GM19397 (cell line): ENCODE results near the gene BMAL2.

Source experiments
- ATAC-seq: cut with Tn5 transposase; IDR thresholded peaks from one replicate; pipeline ENCODE4 v1.9.1; 2021; ENCODE audit warnings: mild to moderate bottlenecking, moderate library complexity; ENCODE audit not compliant: unreplicated experiment

BMAL2 gene

DNA sequence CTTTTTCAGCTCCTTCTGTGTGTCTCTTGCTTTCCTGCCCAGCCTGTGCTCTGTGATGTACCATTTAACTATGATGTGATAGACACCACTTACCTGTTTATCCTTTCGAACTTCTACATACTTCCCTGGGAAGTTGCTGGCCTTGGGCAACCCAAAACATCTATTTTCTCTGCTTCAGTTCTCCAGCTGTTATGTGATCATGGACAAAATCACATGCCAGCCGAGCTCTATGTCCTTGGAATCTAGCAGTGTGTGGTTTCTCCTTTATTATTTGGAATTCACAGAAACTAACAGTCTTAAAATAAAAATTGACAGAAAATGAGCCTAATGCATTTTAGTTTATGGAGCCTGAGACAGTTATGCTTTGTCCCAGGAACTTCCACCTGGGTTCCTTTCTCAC, 22.9 kb downstream of the BMAL2 start:
- ATAC-seq: no peak

DNA sequence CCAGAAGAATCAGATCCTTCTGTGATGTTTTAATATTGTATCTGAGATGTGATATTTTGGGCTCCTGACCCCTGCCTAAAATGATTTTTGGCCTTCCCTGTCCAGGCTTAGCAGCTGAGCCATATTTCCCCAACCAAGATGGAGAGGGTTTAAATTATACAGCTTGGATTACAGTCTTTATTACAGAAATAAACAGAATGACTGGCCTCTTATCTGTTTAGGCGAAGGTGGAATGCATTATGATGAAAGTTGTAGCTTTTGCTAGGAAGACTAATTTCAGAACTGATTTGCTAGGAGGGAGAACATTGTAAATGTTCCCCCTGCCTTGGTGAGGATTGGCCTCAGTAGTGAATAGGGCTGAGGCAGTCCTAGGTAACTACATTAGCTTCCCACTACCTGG, 23.3 kb downstream of the BMAL2 start:
- no peak for ATAC-seq

DNA sequence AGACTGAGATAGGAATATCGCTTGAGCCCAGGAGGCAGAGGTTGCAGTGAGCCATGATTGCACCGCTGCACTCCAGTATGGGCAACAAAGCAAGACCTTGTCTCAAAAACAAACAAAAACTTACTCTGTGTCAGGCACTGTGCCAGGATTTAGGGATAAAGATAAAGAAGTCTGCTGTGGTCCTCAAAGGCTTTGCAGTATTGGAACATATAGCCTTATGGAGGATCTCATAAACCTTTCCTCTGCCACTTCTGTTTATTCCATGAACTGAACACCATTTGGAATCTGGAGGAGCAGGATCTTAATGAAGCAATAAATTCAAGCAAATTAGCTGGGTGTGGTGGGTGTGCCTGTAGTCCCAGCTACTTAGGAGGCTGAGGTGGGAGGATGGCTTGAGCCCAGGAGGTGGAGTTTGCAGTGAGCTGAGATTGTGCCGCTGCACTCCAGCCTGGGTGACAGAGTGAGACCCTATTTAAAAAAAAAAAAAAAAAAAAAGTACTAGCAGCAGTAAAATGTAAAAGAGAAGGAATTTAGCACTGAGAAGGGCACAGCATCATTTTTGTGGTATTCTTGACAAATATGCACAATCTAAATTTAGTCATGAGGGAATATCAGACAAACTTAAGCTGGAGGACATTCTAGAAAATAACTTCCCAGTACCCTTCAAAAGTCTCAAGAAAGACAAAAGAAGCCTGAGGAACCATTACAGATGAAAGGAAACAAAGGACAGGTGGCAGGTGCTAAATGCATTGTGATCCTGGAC, 27.1 kb downstream of the BMAL2 start:
- no peak for ATAC-seq

DNA sequence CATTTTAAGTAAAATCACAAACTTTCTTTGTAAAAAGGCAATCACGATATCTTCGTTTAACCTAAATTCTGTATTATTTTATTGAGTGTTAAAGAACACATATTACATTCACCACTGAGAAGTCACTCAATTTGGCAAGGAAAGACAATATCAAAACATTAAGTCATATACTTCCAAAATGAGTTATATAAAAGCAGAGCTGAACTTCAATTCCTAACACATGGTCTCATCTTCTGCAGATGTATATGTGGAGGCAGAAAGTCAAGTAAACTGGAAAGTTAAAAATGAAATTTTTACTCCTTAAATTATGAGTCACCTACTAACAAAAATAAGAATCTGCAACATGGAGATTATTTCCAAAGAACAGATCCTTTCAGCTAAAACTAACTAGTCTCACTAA, 28.7 kb downstream of the BMAL2 start:
- no peak for ATAC-seq

DNA sequence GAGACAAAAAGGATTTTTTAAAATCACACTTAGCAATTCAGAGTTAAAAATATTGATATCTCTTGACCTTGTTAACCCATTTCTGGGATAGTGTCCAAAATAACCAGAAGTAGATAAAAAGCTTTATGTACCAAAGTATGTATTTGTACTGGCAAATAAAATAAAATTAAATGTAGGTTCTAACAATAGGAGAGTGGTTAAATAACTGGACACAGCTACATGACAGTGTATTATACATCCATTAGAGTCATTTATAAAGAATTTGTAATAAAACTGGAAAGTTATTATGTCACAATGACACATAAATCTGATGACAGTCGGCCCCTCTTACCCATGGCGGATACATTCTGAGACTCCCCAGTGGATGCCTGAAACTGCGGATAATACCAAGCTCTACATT, 34.0 kb downstream of the BMAL2 start:
- ATAC-seq: no peak

DNA sequence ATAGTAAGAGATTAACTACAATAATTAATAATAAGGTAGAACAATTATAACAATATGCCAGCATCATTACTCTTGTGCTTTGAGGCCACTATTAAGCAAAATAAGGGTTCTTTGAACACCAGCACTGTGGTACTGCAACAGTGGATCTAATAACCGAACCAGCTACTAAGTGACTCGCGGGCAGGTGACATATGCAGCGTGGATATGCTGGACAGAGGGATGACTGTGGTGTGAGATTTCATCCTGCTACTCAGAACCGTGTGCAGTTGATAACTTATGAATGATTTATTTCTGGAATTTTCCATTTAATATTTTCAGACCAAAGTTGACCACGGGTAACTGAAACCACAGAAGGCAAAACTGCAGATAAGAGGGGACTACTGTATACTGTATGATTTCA, 34.4 kb downstream of the BMAL2 start:
- no peak for ATAC-seq

DNA sequence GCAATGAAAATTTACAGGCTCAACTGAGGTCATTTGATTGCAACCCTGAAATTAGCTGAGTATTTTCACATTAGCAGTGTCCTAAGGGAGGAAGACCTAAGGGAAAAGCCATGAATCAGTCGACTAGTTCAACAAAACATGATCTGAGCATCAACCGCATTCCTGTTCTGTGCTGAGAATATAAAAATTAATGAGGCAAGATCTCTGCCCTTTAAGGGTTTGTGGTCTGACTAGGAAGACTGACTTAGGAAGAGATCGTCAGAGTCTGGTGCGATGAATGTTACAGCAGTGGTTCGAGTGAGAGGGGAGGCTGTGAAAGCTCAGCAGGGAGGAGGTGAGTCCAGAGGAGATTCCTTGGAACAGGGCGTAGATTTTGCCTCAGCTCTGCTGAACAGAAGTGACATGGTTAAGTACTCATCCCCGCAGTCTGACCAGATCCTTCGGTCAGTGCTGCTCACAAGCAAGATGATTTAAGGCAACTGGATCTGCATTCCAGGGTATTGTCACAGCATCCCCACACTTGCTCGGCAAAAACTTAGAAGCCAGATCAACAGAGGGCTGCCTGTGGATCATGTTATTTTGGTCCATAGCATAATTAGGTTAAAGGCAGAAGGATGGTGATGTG, 49.6 kb downstream of the BMAL2 start:
- ATAC-seq: no peak
